ENCODE results near the gene TGDS.
A peak's percentile ranks its signal among the peaks of the same experiment; 100 is the strongest.

Gene TGDS

GRCh38 chr13:94601446-94602431, 5.8 kb upstream of the TGDS start, which contains the start of gene GPR180:
TSS of gene GPR180 (plus strand) at chr13:94601857. CDS start at chr13:94601928, 71 bp downstream.
- peak; percentile 82 to 83 for DNase-seq (ENCODE audit: low read depth in 2 of 2)

- no peak for DNase-seq (ENCODE audit: low read depth in 2 of 2)
Observed at GRCh38 chr13:94599877-94600276, 3.9 kb upstream of the TGDS start.

GRCh38 chr13:94598281-94598680, 2.3 kb upstream of the TGDS start:
- no peak for DNase-seq (ENCODE audit: low read depth in 2 of 2)

- DNase-seq (ENCODE audit: low read depth in 2 of 2): no peak
Observed at GRCh38 chr13:94596575-94596971, 621 bp upstream of the TGDS start.

GRCh38 chr13:94595001-94595949, 677 bp downstream of the TGDS start:
- DNase-seq (ENCODE audit: low read depth in 2 of 2): peak in 1 of 2 donors; percentile 6

GRCh38 chr13:94590744-94591143, 5.2 kb downstream of the TGDS start:
- DNase-seq (ENCODE audit: low read depth in 2 of 2): no peak

- DNase-seq (ENCODE audit: low read depth in 2 of 2): no peak
Observed at GRCh38 chr13:94588541-94588940, 7.4 kb downstream of the TGDS start.

- no peak for DNase-seq (ENCODE audit: low read depth in 2 of 2)
Observed at GRCh38 chr13:94586371-94586770, 9.6 kb downstream of the TGDS start.

- DNase-seq (ENCODE audit: low read depth in 2 of 2): no peak
Observed at GRCh38 chr13:94585543-94586101, 10.3 kb downstream of the TGDS start.

GRCh38 chr13:94583926-94584325, 12.0 kb downstream of the TGDS start:
- DNase-seq (ENCODE audit: low read depth in 2 of 2): no peak

GRCh38 chr13:94579063-94579462, 16.9 kb downstream of the TGDS start:
- DNase-seq (ENCODE audit: low read depth in 2 of 2): no peak

GRCh38 chr13:94569615-94570014, 26.3 kb downstream of the TGDS start:
- no peak for DNase-seq (ENCODE audit: low read depth in 2 of 2)

- DNase-seq (ENCODE audit: low read depth in 2 of 2): no peak
Observed at GRCh38 chr13:94568443-94568842, 27.5 kb downstream of the TGDS start.

GRCh38 chr13:94567581-94567980, 28.4 kb downstream of the TGDS start:
- no peak for DNase-seq (ENCODE audit: low read depth in 2 of 2)

GRCh38 chr13:94561126-94561525, 34.8 kb downstream of the TGDS start:
- no peak for DNase-seq (ENCODE audit: low read depth in 2 of 2)

GRCh38 chr13:94560116-94560515, 35.8 kb downstream of the TGDS start:
- no peak for DNase-seq (ENCODE audit: low read depth in 2 of 2)

- DNase-seq (ENCODE audit: low read depth in 2 of 2): no peak
Observed at GRCh38 chr13:94559222-94559795, 36.6 kb downstream of the TGDS start.

GRCh38 chr13:94558716-94559115, 37.2 kb downstream of the TGDS start:
- no peak for DNase-seq (ENCODE audit: low read depth in 2 of 2)

GRCh38 chr13:94557684-94558235, 38.2 kb downstream of the TGDS start:
- DNase-seq (ENCODE audit: low read depth in 2 of 2): no peak

- no peak for DNase-seq (ENCODE audit: low read depth in 2 of 2)
Observed at GRCh38 chr13:94556621-94557020, 39.3 kb downstream of the TGDS start.

- no peak for DNase-seq (ENCODE audit: low read depth in 2 of 2)
Observed at GRCh38 chr13:94556041-94556440, 39.9 kb downstream of the TGDS start.
